GM13976 (cell line): ENCODE measurements around the gene BACH1.
A peak's percentile ranks its signal among the peaks of the same experiment; 100 is the strongest.

Source experiments
- DNase-seq: peaks from one replicate; pipeline ENCODE4 v3.0.0; 2012; ENCODE audit warnings: low spot score
- CTCF ChIP-seq: IDR thresholded peaks from 2 replicates; pipeline ENCODE4 v1.5.1; 2012; ENCODE audit warnings: borderline replicate concordance, mild to moderate bottlenecking; ENCODE audit not compliant: insufficient read depth; ENCODE audit errors: extremely low read depth, missing control alignments, control extremely low read depth
- in situ Hi-C: fragments of 300-500 bp; cut with MboI; formaldehyde crosslinking; loops from one replicate; pipeline ENCODE4 v1.12.0; 2022; ENCODE audit warnings: low sequenced_read_pairs, mixed read lengths, inconsistent platforms; ENCODE audit not compliant: unreplicated experiment

Gene BACH1

GRCh38 chr21:29371464-29371863, 72.7 kb downstream of the BACH1 start:
- DNase-seq: no peak
- no peak for TF ChIP-seq CTCF
- in situ Hi-C loops: loop anchor here (5.0 to 25.0 kb wide), 3 partner anchors 91 to 289 kb away; no protein-coding TSS in a partner anchor

- peak; percentile 44 for TF ChIP-seq CTCF
- in situ Hi-C loops: loop anchor here (5.0 to 25.0 kb wide), 3 partner anchors 90 to 290 kb away; no protein-coding TSS in a partner anchor
- DNase-seq: peak; percentile 54
These were observed 73.5 kb downstream of the BACH1 start for GRCh38 chr21:29372063-29372802.

GRCh38 chr21:29374481-29374880, 75.8 kb downstream of the BACH1 start:
- no peak for DNase-seq
- no peak for TF ChIP-seq CTCF
- in situ Hi-C loops: loop anchor here (5.0 to 25.0 kb wide), 3 partner anchors 88 to 292 kb away; no protein-coding TSS in a partner anchor

GRCh38 chr21:29376556-29376955, 77.8 kb downstream of the BACH1 start:
- in situ Hi-C loops: loop anchor here (10.0 kb wide), 1 partner anchor 202 kb away; no protein-coding TSS in a partner anchor
- DNase-seq: peak; percentile 55
- TF ChIP-seq CTCF: peak; percentile 77

GRCh38 chr21:29377266-29377665, 78.5 kb downstream of the BACH1 start:
- no peak for DNase-seq
- TF ChIP-seq CTCF: no peak
- in situ Hi-C loops: loop anchor here (10.0 kb wide), 1 partner anchor 202 kb away; no protein-coding TSS in a partner anchor

GRCh38 chr21:29378832-29379231, 80.1 kb downstream of the BACH1 start:
- in situ Hi-C loops: loop anchor here (10.0 kb wide), 1 partner anchor 204 kb away; no protein-coding TSS in a partner anchor
- DNase-seq: no peak
- no peak for TF ChIP-seq CTCF
